GM19035 (cell line): ENCODE data around the gene TIMP4.
A peak's percentile ranks its signal among the peaks of the same experiment; 100 is the strongest.

ENCODE experiments used
- ATAC-seq: cut with Tn5 transposase; IDR thresholded peaks from one replicate; pipeline ENCODE4 v1.9.1; 2021; ENCODE audit not compliant: unreplicated experiment

Gene TIMP4

DNA sequence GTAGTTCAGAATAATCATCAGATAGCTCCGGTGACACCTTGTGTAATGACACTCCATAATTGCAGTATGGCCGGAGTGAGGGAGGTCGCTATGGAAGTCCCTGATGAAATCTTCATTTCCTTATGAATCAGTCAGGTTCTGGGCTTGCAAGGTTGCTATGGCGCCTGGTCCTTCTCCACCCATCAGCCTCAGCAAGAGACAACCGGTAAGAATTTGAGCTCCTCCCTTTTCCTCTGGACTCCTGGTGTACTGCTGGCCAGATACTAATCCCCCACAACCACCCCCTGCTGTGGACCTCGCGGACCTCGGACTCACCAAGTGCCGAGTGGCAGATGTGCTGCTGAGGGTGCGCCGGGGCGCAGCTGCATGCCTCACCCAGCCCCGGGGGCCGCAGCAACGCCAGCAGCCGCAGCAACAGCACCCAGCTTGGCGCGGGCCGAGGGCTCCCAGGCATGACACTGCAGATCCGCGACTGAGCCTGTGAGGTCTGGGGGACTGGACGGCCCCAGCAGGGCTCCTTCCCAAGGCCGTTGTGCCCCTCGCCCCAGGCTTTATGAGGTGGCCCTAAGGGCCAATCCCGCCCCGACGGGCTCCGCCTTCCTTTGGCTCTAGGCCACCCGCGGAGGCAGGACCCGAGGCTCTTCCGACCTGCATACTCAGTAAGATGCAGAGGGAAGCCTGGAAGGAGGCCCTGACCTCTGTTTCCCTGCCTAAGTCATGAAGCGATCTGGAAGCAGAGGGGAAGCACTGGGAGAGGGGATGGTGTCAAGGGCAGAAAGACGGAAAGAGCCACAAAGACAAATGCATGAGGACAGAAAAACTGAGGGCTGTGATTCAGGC lies at the start of gene TIMP4:
TIMP4 (minus strand) TSS at position 526 of the 840 bp plus-strand sequence; CDS start at position 454, 72 bp downstream.
- no peak for ATAC-seq

DNA sequence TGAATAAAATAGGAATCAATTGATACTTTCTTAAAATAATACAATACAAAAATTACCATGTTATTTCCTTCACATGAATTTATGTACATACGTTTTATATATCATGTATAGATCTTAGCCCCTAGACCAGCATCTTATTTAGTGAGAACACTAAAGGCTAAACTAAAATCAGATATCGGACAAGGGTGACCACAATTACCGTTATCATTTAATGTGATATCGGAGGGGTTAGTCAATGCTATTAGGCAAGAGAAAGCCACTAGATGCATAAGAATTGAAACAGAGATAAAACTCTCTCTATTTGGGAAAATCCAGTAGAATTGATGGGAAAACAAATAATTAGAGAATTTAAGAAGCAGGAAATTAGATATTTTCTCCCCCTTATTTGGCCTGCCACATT lies 46.5 kb upstream of the TIMP4 start:
- ATAC-seq: no peak

DNA sequence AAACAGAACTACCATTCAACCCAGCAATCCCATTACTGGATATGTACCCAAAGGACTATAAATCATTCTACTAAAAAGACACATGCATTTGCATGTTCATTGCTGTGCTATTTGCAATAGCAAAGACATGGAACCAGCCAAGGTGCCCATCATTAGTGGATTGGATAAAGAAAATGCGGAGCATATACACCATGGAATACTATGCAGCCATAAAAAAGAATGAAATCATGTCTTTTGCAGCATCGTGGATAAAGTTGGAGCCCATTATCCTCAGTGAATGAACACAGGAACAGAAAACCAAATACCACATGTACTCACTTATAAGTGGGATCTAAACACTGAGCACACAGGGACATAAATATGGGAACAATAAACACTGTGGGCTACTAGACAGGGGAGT lies 43.1 kb upstream of the TIMP4 start:
- no peak for ATAC-seq

DNA sequence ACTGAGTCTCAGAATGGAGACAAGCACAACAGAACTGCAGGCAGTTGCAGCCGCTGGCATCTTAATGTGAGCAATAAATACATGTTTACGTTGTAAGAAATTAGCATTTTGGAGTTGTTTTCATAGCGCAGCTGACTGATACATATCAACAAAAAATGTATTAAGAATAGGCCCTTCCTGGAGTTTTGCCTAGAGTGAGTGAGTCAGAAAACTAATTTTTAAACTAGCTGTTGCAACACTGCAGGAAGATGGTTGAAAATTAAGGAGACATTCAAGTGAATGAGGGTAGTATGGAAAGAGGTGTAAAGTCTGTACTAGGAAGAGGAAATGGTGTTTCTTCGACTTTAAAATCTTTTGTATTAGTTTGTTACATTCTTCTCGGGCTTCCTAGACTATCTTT lies 39.6 kb upstream of the TIMP4 start:
- no peak for ATAC-seq

DNA sequence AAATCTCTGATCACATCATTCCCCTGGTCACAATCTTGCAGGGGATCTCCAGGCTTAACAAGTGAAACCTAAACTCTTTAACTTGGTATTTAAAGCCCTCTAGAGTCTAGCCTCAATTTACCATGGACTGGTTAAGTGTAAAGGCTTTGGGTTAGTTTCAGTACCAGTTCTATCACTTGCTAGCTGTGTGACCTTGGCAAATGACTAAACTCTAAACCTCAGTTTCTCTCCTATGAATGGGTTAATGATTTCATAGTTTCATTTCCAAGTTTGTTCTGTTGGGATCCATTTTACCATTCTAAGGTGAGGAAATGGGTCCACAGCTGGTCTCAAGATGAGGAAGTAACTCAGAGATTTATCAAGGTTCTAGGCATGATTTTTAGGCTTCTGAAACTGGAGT lies 38.8 kb upstream of the TIMP4 start:
- no peak for ATAC-seq

DNA sequence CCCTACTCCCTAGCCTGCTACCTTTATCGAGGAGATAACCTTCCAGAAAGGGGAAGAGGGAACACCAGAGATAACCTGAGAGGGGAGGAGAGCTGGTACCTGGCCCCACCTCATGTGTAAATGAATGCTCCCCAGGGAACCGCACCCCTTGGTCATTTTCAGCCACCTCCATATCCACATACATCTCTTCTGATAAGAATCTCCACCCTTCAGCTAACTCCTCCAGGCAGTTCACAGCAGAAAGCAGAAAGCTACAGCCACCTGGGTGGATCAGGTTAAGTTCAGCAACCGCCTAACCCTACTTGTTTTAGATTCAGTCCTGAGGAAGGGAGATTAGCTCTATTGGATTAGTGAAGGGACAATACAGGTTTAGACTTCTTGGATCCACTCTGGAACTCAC lies 38.0 kb upstream of the TIMP4 start:
- ATAC-seq: no peak

DNA sequence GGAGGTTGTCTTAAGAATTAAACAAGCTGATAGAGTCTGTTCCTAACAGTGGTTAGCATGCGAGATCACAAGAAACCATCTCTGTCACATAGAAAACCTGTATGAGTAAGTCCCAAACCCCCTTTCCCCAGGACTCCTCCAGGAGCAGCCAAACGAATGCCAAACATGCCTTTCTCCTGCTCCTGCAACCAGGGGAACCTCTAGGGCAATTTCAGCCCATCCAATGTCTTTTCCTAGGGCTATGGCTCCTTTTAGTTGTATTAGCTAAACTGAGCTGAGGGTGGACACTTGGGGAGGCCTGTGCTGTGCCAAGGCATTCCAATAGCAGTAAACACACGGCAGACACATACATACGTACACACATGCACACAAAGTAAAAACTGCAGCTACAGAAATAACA lies 36.5 kb upstream of the TIMP4 start:
- no peak for ATAC-seq

DNA sequence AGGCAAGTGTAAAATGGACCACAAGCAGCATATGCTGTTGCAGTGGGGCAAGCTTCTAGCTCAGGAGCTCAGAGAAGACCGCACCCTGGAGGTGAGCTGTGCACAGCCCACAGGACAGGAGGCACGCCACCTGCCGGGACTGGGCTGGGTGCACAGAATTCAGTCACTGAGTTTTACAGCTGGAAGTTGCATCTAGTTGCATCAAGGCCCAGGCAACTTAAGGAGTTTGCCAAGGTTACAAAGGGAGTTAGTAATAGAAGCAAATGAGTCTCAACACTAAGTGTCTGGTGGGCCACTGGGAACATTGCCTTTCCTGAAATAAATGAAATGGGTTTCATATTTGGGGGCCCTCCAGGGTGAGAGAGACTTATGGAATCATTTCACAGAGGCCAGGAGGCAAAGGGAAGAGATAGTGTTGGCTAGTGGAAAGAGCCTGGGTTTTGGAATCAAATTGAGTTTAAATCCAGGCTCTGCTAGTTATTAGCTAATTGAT lies 36.0 kb upstream of the TIMP4 start:
- ATAC-seq: peak; percentile 61

DNA sequence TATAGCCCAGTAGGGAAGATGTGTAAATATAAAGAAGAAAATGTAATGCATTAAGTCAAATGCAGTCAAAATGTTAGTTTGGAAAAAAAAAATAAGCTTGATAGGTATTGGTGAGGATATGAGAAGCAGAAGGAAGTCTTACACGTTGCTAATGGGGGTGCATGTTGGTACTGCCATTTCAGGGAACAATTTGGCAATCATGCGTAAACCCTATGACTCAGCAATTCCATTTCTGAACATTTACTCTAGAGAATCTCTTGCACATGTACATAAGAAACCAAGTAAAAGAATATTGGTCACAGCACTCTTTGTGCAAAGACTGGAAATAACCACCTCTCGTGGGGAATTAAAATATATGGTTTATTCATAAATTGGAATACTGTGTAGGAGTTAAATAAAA lies 35.5 kb upstream of the TIMP4 start:
- ATAC-seq: peak; percentile 41

DNA sequence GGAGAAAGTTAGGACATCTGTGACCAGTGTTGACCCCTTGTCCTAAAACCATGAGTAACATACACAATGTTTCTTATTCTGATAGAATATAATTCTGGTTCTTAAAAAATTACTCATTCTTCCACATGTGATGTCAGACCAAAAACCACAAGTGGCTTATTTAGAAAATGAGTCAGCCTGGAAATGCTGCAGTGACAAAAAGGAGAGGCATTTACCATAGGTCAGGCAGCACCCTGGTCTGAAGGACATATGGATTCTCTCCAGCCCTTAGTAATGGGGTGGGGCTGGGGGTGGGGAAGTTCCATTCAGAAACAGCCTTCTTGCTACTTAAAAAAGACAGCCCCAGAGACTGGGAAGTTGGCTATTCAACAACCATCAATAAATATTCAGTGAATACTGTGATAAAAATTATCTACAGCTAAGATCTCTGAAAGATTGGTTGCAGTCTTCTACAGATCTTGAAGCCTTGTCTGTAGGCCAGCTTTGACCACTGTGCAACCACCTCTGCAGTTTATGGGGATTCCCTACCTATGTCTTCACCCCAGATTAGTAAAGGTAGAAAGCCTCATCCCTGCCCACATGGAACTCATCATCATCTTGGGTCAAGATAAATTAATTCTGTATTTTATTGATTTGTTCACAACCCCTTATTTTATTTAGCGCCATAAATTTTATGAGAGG lies 34.9 kb upstream of the TIMP4 start:
- peak; percentile 54 for ATAC-seq

DNA sequence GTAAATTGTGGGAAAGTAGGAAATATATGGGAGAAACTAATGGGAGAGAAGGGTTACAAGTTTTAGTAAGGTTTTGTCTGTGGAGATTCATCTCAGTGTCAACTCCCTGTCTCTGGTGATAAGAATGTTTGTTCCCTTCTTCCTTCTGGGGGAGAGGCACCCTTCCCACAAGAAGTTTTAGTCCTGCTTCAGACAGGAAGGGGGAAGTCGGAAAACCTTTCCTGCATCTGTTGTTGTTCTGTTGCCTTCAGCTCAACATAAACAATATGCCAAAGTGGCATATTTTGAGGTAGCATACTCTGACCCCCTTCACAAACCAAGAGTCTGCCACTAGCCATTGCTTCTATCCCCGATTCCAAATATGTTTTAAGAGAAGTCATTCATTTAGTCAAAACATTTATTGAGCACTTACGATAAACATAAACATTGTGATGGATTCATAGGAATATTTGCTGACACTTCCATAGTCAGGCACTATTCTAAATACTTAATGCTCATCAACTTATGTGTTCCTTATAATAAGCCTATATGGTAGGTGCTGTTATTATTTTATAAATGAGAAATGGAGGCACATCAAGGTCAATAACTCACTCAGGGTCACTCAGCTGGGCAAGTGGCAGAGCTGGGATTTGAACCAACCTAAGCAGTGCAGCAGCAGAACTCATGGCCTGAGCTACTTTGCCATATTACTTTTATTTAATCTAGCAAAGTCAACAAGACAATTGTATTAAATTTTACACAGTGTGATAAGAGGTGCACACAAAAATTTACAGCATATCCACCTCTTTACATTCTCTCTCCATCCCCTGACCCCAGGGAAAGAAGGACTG lies 34.2 kb upstream of the TIMP4 start:
- no peak for ATAC-seq

DNA sequence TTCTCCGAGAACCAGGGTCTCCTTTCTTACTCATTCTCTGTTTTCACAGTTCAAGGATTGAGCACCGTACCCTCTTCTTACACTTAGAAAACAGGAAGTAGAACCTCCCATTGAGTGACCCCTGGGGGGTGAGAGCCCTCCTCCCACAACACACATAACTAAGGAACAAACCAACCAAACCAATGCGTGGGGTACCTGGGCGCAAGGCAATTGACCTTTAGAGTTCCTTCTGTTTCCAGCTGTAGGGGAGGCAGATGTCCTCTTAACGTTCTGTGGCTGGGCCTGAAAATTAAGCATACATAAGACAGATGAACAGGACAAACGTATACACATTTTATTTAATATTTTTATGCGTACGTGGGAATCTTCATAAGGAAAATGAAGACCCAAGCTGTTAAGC lies 33.5 kb upstream of the TIMP4 start:
- no peak for ATAC-seq

DNA sequence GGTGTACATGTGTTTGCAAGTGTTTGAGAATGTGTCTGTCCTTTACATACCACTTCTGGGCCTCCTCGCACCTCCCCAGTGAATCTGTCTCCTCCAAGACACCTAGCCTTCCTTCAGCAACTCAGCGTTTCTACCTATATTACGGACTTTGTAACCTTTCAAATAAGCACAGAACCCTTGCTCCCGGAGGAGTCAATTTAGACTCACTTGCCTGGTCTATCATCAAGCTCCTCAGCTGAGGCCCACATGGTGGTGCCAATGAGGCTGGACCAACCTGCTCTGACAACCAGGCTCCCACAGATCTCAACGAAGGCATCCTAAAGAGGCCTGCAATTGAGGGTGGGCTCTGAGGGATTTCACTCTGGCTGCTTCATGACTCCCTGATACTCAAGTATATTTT lies 32.8 kb upstream of the TIMP4 start:
- ATAC-seq: no peak

DNA sequence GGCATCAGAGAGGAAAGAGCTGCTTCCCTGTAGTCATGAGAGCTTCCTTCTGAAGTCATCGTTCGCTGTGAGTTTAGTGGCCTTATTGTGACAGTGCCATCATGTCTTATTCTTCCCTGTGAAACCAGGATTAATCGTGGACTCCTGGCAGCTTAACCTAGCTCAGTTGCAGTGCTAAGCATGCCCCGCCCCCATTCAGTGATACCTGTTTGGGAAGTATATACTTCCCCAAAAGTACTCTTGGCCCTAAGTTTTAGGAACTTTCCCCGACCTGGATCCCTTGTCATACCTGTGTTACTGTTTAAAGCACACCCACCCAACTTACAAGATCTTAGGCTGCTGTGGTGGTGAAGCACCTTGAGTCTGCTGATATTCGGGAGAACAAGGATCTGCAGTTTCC lies 32.1 kb upstream of the TIMP4 start:
- no peak for ATAC-seq

DNA sequence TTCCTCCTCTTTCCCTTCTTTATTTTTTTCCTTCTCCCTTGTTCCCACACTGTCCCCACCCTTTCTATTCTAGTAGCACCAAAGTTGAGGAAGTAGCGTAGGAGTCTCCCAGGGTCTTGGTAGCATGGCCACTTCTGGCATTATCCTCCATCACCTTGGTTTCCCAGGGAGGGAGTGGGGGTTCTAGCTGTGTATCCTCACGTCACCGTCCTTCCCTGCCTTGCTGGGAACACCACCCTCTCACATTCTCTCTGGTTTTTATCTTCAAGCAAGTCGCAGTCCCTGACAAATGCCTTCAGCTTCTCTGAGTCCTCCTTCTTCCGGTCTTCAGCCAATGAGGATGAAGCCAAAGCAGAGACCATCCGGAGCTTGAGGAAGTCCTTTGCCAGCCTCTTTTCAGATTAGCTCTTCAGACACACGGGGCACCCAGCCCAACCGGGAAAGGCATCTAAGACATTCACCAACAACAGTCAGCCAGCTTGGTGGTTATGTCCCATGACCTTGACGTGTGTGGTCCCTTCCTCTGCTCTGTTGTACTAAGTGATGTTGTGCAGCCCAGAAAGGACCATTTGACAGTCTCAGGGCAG lies 31.6 kb upstream of the TIMP4 start:
- no peak for ATAC-seq

DNA sequence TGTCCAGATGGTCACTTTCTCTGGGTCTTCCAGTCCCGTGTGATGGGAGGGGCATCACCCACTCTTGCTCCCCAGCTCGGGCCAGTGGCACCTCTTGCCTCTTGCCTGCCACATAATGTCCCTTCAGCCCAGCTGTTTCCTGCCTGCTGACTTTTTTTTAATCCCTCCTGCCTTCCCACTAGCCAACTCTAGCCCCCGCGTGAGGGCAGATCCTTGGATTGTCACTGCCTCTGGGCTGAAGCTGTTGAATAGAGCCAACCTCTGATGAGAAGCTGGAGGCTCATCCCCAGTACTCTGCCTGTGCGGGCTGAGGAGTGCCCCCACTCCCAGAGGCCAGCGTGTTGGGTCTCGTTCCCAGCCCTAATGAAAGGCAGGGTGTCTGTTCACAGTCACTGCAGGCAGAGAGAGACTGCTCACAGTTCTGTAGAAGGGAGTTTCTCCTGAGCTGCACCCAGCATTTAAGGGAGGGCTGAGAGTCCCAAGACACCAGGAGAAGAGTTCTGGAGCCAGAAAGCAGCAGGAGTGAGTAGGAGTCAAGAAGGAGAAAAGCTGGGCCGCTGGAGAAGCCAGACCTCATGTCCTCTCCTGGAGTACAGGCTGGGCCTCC lies 30.1 kb upstream of the TIMP4 start:
- ATAC-seq: no peak

DNA sequence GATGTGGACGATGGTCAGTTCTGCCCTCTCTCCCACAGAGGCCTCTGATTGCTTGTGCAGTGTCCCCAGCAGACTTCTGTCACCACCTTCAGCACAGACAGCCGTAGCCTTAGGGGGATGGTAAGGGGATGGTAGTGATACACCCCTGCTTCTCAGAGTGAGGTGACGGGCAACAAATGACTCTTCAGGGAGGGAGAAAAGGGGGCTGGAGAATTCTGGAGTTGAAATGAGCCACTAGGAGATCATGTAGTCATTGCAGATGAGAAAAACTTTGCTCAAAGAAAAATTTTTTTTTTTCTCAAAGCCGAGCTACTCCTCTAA lies 29.6 kb upstream of the TIMP4 start:
- no peak for ATAC-seq

DNA sequence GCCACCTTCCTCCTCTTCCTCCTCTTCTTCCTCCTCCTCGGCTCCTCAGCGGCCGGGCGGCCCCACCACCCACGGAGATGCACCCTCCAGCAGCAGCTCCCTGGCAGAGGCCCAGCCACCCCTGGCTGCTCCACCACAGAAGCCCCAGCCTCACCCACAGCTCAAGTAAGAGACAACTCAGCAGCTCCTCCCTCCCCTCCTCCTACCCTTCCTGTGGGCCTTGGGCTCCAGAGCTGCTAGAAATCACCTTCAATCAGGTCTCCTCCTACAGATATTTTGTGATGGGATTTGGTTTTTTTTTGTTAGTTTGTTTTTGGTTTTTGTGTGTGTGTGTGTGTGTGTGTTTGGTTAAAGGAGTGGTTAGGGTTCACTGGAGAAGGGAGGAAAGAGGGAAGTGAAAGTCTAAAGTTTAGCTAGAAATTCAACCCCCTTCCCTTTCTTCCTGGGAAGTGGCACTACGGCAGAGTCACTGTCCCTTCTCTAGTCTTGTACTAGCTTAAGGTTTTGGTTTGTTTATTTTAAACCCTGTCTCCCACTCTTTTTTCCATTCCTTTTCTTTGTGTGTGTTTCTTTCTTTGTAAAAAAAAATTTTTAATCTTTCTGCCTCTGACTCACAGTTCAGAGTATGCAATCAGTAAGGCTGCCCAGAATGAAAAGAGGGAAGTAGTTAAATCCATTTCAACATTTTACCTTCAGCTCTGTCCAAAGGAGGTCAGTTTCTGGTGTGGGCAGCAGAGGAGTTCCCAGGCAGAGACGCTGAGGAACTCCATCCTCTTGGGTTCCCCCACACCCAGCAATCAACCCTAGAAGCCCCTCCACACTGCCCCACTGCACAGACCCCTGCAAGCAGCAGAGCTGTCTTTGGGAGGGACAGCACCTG lies 29.0 kb upstream of the TIMP4 start:
- peak; percentile 60 for ATAC-seq

DNA sequence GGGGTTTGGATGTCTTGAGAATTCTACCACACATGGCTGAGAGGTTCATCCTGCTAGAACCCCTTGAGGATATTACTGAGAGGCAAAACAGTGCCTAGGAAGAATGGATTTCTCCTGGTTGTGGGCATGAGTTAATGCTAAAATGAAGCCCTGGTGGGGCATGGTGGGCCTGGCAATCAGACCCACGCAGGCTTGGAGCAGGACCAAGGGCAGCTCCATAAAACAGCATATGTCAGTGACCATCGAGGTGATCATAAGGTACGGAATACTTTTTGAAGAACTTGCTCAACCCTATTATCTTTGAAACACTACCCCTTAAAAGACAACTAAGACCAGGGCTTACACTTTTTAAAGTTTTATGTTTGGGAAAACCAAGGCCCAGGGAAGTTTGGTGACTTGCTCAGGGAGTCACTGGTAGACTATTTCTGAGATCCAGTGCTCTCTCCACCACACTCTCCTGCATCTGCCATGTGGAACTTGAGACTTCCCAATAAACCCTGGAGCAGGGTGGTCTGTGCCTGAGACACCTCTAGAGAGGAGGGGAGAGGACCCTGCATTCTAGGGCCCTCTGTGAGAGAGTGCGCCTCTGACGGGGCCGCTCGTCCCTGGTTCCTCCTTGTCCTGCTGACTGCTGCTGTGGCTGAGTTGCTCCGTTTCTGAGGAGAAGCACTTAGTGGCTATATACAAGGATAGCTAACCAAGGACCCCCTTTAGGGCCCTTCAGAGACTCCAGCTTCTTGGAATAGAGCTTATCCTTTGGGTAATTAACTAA lies 28.0 kb upstream of the TIMP4 start:
- ATAC-seq: no peak
